Keratinocyte (primary cell): ENCODE results near the gene NRXN2. TPM values are rescaled to one million over a fixed set of nuclear protein-coding genes. Genes with fewer than 3 reads are reported as not detected.

ENCODE experiments used
- DNase-seq: peaks from one replicate; pipeline ENCODE4 v3.0.0-alpha.2; 2011; ENCODE audit warnings: low read depth, missing footprints, low spot score
- FAIRE-seq: peaks from 2 replicates; lab custom pipeline; 2011; peaks lifted over from hg19 to GRCh38; lab: Jason Lieb, UNC
- H2AFZ ChIP-seq: 2 replicates; pipeline ENCODE4 v1.6.0; 2012; ENCODE audit warnings: low read length, control low read depth, inconsistent platforms; ENCODE audit not compliant: control insufficient read depth
- H3K27ac ChIP-seq: 2 replicates; pipeline ENCODE4 v1.5.1; 2011; ENCODE audit warnings: low read length; ENCODE audit not compliant: control insufficient read depth, insufficient read depth
- H3K27me3 ChIP-seq: 3 replicates; pipeline ENCODE4 v1.6.0; 2011; ENCODE audit warnings: low read length; ENCODE audit not compliant: control insufficient read depth, insufficient read depth; ENCODE audit errors: extremely low read depth
- H3K36me3 ChIP-seq, 2 experiments: 2 replicates in 1 of 2; 3 replicates in 1 of 2; pipeline ENCODE4 v1.5.1; 2011; ENCODE audit warnings: low read length in 2 of 2, mild to moderate bottlenecking in 1 of 2; ENCODE audit not compliant: control insufficient read depth in 2 of 2, insufficient read depth in 2 of 2; ENCODE audit errors: extremely low read depth in 1 of 2
- H3K4me1 ChIP-seq: 3 replicates; pipeline ENCODE4 v1.5.1; 2011; ENCODE audit warnings: low read length; ENCODE audit not compliant: control insufficient read depth, insufficient read depth; ENCODE audit errors: extremely low read depth
- H3K4me2 ChIP-seq: 3 replicates; pipeline ENCODE4 v1.6.0; 2011; ENCODE audit warnings: low read depth, low read length; ENCODE audit not compliant: control insufficient read depth, insufficient read depth; ENCODE audit errors: extremely low read depth
- H3K4me3 ChIP-seq, 3 experiments: fragments of 200-600 bp in 1 of 3; sonication (generic) in 1 of 3; 2 replicates in 2 of 3; 3 replicates in 1 of 3; pipeline ENCODE4 v1.5.1; 2011 to 2016; ENCODE audit warnings: low read length in 3 of 3, mild to moderate bottlenecking in 3 of 3, control low read depth in 2 of 3, inconsistent platforms in 1 of 3, low read depth in 1 of 3, mixed read lengths in 1 of 3, mixed run types in 1 of 3, moderate library complexity in 1 of 3; ENCODE audit not compliant: control insufficient read depth in 2 of 3, insufficient read depth in 2 of 3; ENCODE audit errors: extremely low read depth in 1 of 3
- H3K79me2 ChIP-seq: 2 replicates; pipeline ENCODE4 v1.6.0; 2012; ENCODE audit warnings: low read length; ENCODE audit not compliant: control insufficient read depth, insufficient read depth
- H3K9ac ChIP-seq: 3 replicates; pipeline ENCODE4 v1.6.0; 2011; ENCODE audit warnings: low read length; ENCODE audit not compliant: control insufficient read depth, insufficient read depth; ENCODE audit errors: extremely low read depth
- H3K9me1 ChIP-seq: 3 replicates; pipeline ENCODE4 v1.6.0; 2011; ENCODE audit warnings: low read length; ENCODE audit not compliant: control insufficient read depth, insufficient read depth; ENCODE audit errors: extremely low read depth
- H3K9me3 ChIP-seq: 2 replicates; pipeline ENCODE4 v1.5.1; 2012; ENCODE audit warnings: low read depth, low read length; ENCODE audit not compliant: control insufficient read depth
- H4K20me1 ChIP-seq: 3 replicates; pipeline ENCODE4 v1.6.0; 2011; ENCODE audit warnings: low read length; ENCODE audit not compliant: control insufficient read depth, insufficient read depth; ENCODE audit errors: extremely low read depth
- CTCF ChIP-seq, 3 experiments: IDR thresholded peaks in 1 of 3; conservative IDR thresholded peaks in 1 of 3; optimal IDR thresholded peaks in 1 of 3; 2 replicates in 2 of 3; 3 replicates in 1 of 3; pipeline versions ENCODE3 to v1.5.1; 2011; ENCODE audit warnings: low read length in 3 of 3, mild to moderate bottlenecking in 3 of 3, moderate library complexity in 2 of 3, control low read depth in 1 of 3, inconsistent platforms in 1 of 3; ENCODE audit not compliant: insufficient read depth in 2 of 3; ENCODE audit errors: extremely low read depth in 1 of 3
- EZH2 ChIP-seq: IDR thresholded peaks from one replicate; pipeline ENCODE4 v1.6.1; 2012; ENCODE audit warnings: inconsistent platforms, mild to moderate bottlenecking, low read length, moderate library complexity
- dilution Hi-C: fragments of 300-500 bp; cut with MboI; formaldehyde crosslinking; loops from one replicate; pipeline ENCODE4 v1.7.0; 2020; ENCODE audit warnings: low sequenced_read_pairs; ENCODE audit not compliant: extremely low pct_ligation_motif_present
- polyA plus RNA-seq, 5 experiments: library from polyadenylated mRNA; depleted of rRNA in 3 of 5; stranded (reverse) in 3 of 5; stranded (forward) in 1 of 5; unstranded in 1 of 5; fragments of >200 nt; gene quantifications; 1 replicate in 1 of 5; 2 replicates in 3 of 5; 3 replicates in 1 of 5; pipeline versions ENCODE4 v1.2.1 to v1.2.3, GENCODE V29; 2011 to 2012; ENCODE audit warnings: missing spikeins in 2 of 5, low read depth in 1 of 5, low replicate concordance in 1 of 5

Gene NRXN2
- polyA plus RNA-seq, 1 donor (not counting 4 experiments of a cell fraction or from before 2014, with no cell fraction given) = not detected

GRCh38 chr11:64560941-64561340 lies 162.1 kb downstream of the NRXN2 start:
- dilution Hi-C loops = no loop called here
- Histone ChIP-seq H3K79me2 (no peaks in the 10 kb centered on the region), H3K9me1 (no peaks in the 10 kb centered on the region), H3K36me3 (no peaks in the 10 kb centered on the region), H3K4me1 (no peaks in the 10 kb centered on the region), H3K27me3 (peaks cover 5% of the 10 kb centered on the region), H3K27ac (no peak overlapping the region), H3K4me3 (no peak overlapping the region), H3K4me2 (no peak overlapping the region), H2AFZ (no peak overlapping the region), H3K9me3 (no peaks in the 10 kb centered on the region), H4K20me1 (no peaks in the 10 kb centered on the region), H3K9ac (no peak overlapping the region)
- DNase-seq = no peak
- TF ChIP-seq EZH2 (no peak), CTCF (optimal IDR thresholded peaks at IDR 0.05 in 1 of 3, IDR thresholded peaks at IDR 0.05 in 1 of 3, conservative IDR thresholded peaks at IDR 0.05 in 1 of 3; ENCODE audit: extremely low read depth in 1 of 3, insufficient read depth in 2 of 3, low read length in 3 of 3) (no peak)
- FAIRE-seq = no peak

- TF ChIP-seq EZH2 (no peak), CTCF (optimal IDR thresholded peaks at IDR 0.05 in 1 of 3, IDR thresholded peaks at IDR 0.05 in 1 of 3, conservative IDR thresholded peaks at IDR 0.05 in 1 of 3; ENCODE audit: extremely low read depth in 1 of 3, insufficient read depth in 2 of 3, low read length in 3 of 3) (no peak)
- Histone ChIP-seq H4K20me1 (no peaks in the 10 kb centered on the region), H3K4me2 (no peak overlapping the region), H3K27me3 (peaks cover 5% of the 10 kb centered on the region), H3K4me1 (no peaks in the 10 kb centered on the region), H3K79me2 (no peaks in the 10 kb centered on the region), H3K36me3 (no peaks in the 10 kb centered on the region), H3K9ac (no peak overlapping the region), H3K27ac (no peak overlapping the region), H3K9me1 (no peaks in the 10 kb centered on the region), H3K9me3 (no peaks in the 10 kb centered on the region), H2AFZ (no peak overlapping the region), H3K4me3 (no peak overlapping the region)
- dilution Hi-C loops = no loop called here
- no peak for FAIRE-seq
- DNase-seq = no peak
Observed at GRCh38 chr11:64560139-64560771, 162.7 kb downstream of the NRXN2 start.
